ENCODE measurements around the gene CERS2.
"Not testable (repeated sequence)": the region's sequence is repeated elsewhere in the genome, so short reads cannot be mapped to it uniquely, and the experiment has no call there.

CERS2 gene

GRCh38 chr1:150968491-150968890 lies 6.1 kb downstream of the CERS2 start:
- no peak for DNase-seq

- DNase-seq = no peak
Measured at GRCh38 chr1:150967936-150968335, 6.7 kb downstream of the CERS2 start.

- no peak for DNase-seq
Measured at GRCh38 chr1:150966011-150966410, 8.6 kb downstream of the CERS2 start.

- no peak for DNase-seq
Measured at GRCh38 chr1:150965605-150966004, 9.0 kb downstream of the CERS2 start.

GRCh38 chr1:150964164-150964489 lies 10.5 kb downstream of the CERS2 start:
- no peak for DNase-seq

GRCh38 chr1:150963321-150964163 lies 11.1 kb downstream of the CERS2 start:
- no peak for DNase-seq

GRCh38 chr1:150961756-150962155 lies 12.9 kb downstream of the CERS2 start:
- no peak for DNase-seq

GRCh38 chr1:150960646-150961045 lies 14.0 kb downstream of the CERS2 start:
- DNase-seq = no peak

- no peak for DNase-seq
Measured at GRCh38 chr1:150957666-150958065, 17.0 kb downstream of the CERS2 start.

GRCh38 chr1:150955280-150955679 lies 19.4 kb downstream of the CERS2 start:
- DNase-seq = no peak

GRCh38 chr1:150954708-150955107 lies 19.9 kb downstream of the CERS2 start:
- DNase-seq = no peak

GRCh38 chr1:150944856-150945255 lies 29.8 kb downstream of the CERS2 start:
- no peak for DNase-seq

GRCh38 chr1:150931773-150932172 lies 42.9 kb downstream of the CERS2 start:
- no peak for DNase-seq

- DNase-seq = not testable (repeated sequence)
Measured at GRCh38 chr1:150928775-150929174, 45.9 kb downstream of the CERS2 start.

GRCh38 chr1:150928286-150928685 lies 46.3 kb downstream of the CERS2 start:
- no peak for DNase-seq

- DNase-seq = no peak
Measured at GRCh38 chr1:150927624-150928023, 47.0 kb downstream of the CERS2 start.

- DNase-seq = peak; percentile 92 to 94
Measured at GRCh38 chr1:150926097-150926741, 48.4 kb downstream of the CERS2 start, which contains the start of gene SETDB1. Gene SETDB1, plus strand, starts transcription at chr1:150926363. Its CDS starts 1,352 bp downstream, at chr1:150927715.

GRCh38 chr1:150925080-150925479 lies 49.6 kb downstream of the CERS2 start:
- peak in 1 of 2 donors; percentile 4 for DNase-seq

- peak; percentile 77 to 85 for DNase-seq
Measured at GRCh38 chr1:150922519-150922975, 52.1 kb downstream of the CERS2 start.

GRCh38 chr1:150917387-150917786 lies 57.2 kb downstream of the CERS2 start:
- no peak for DNase-seq

Data from stimulated activated CD4-positive, alpha-beta T cell treated with anti-CD3 and anti-CD28 coated beads, Interleukin-2, amount 100 ng/mL, for 24 hours (primary cell).